H9 (cell line): ENCODE measurements around the gene CHD6. TPM values are rescaled to one million over a fixed set of nuclear protein-coding genes. Genes with fewer than 3 reads are reported as not detected.

ENCODE experiments used
- DNase-seq: peaks from one replicate; pipeline ENCODE4 v3.0.0-alpha.2; 2017
- H2AFZ ChIP-seq: one replicate; pipeline ENCODE4 v1.6.1; 2013; ENCODE audit warnings: mild to moderate bottlenecking, low read length, control low read depth, moderate library complexity
- H2AK5ac ChIP-seq: 2 replicates; pipeline ENCODE4 v1.6.1; 2013; ENCODE audit warnings: low read length, control low read depth, mixed read lengths; ENCODE audit not compliant: insufficient read length
- H2BK120ac ChIP-seq: one replicate; pipeline ENCODE4 v1.6.1; 2013; ENCODE audit warnings: low read depth, mild to moderate bottlenecking, low read length, control low read depth, inconsistent platforms; ENCODE audit not compliant: poor library complexity, severe bottlenecking
- H2BK12ac ChIP-seq: 2 replicates; pipeline ENCODE4 v1.6.1; 2013; ENCODE audit warnings: low read length, control low read depth, mixed read lengths, low read depth; ENCODE audit not compliant: insufficient read length
- H2BK15ac ChIP-seq: 2 replicates; pipeline ENCODE4 v1.6.1; 2013; ENCODE audit warnings: low read depth, low read length, control low read depth
- H2BK20ac ChIP-seq: one replicate; pipeline ENCODE4 v1.6.1; 2013; ENCODE audit warnings: low read depth, mild to moderate bottlenecking, low read length, control low read depth, inconsistent platforms; ENCODE audit not compliant: poor library complexity, severe bottlenecking
- H2BK5ac ChIP-seq: 2 replicates; pipeline ENCODE4 v1.6.1; 2013; ENCODE audit warnings: low read length, control low read depth, mixed read lengths; ENCODE audit not compliant: insufficient read length
- H3K14ac ChIP-seq: 2 replicates; pipeline ENCODE4 v1.6.1; 2013; ENCODE audit warnings: low read length, control low read depth; ENCODE audit not compliant: insufficient read depth
- H3K18ac ChIP-seq: 2 replicates; pipeline ENCODE4 v1.6.1; 2013; ENCODE audit warnings: low read depth, mild to moderate bottlenecking, mixed read lengths, low read length, control low read depth; ENCODE audit not compliant: insufficient read length
- H3K23ac ChIP-seq: 2 replicates; pipeline ENCODE4 v1.6.1; 2013; ENCODE audit warnings: low read length, control low read depth, mixed read lengths, low read depth; ENCODE audit not compliant: insufficient read length
- H3K23me2 ChIP-seq: 2 replicates; pipeline ENCODE4 v1.6.1; 2013; ENCODE audit warnings: low read depth, mild to moderate bottlenecking, mixed read lengths, low read length, control low read depth; ENCODE audit not compliant: insufficient read length, poor library complexity, severe bottlenecking
- H3K27ac ChIP-seq: 2 replicates; pipeline ENCODE4 v1.5.1; 2013; ENCODE audit warnings: low read length, control low read depth, mixed read lengths, low read depth; ENCODE audit not compliant: insufficient read length
- H3K27me3 ChIP-seq: 2 replicates; pipeline ENCODE4 v1.6.1; 2013; ENCODE audit warnings: low read length, control low read depth, inconsistent platforms; ENCODE audit not compliant: insufficient read depth
- H3K4ac ChIP-seq: 2 replicates; pipeline ENCODE4 v1.6.1; 2013; ENCODE audit warnings: low read depth, mild to moderate bottlenecking, control low read depth, inconsistent platforms, low read length, moderate library complexity
- H3K4me1 ChIP-seq: 2 replicates; pipeline ENCODE4 v1.6.1; 2013; ENCODE audit warnings: low read length, control low read depth, inconsistent platforms; ENCODE audit not compliant: insufficient read depth
- H3K4me2 ChIP-seq: 2 replicates; pipeline ENCODE4 v1.6.1; 2013; ENCODE audit warnings: low read length, control low read depth, mixed read lengths; ENCODE audit not compliant: insufficient read length, insufficient read depth
- H3K56ac ChIP-seq: 2 replicates; pipeline ENCODE4 v1.6.1; 2013; ENCODE audit warnings: low read depth, mild to moderate bottlenecking, mixed read lengths, low read length, control low read depth; ENCODE audit not compliant: insufficient read length
- H3K79me1 ChIP-seq: 2 replicates; pipeline ENCODE4 v1.6.1; 2013; ENCODE audit warnings: low read depth, mild to moderate bottlenecking, moderate library complexity, low read length, control low read depth, inconsistent platforms; ENCODE audit not compliant: insufficient read depth, poor library complexity, severe bottlenecking
- H3K79me2 ChIP-seq: 2 replicates; pipeline ENCODE4 v1.6.1; 2013; ENCODE audit warnings: low read length, control low read depth, inconsistent platforms; ENCODE audit not compliant: insufficient read depth
- H3K9ac ChIP-seq: 2 replicates; pipeline ENCODE4 v1.6.1; 2013; ENCODE audit warnings: low read length, control low read depth, mixed read lengths; ENCODE audit not compliant: insufficient read length; ENCODE audit errors: extremely low read depth
- H3K9me3 ChIP-seq: one replicate; pipeline ENCODE4 v1.6.1; 2013; ENCODE audit warnings: low read depth, low read length, inconsistent platforms; ENCODE audit not compliant: control insufficient read depth
- H3T11ph ChIP-seq: one replicate; pipeline ENCODE4 v1.6.1; 2013; ENCODE audit warnings: mild to moderate bottlenecking, low read length, control low read depth, inconsistent platforms
- H4K20me1 ChIP-seq: one replicate; pipeline ENCODE4 v1.6.1; 2013; ENCODE audit not compliant: control insufficient read depth, insufficient read length, insufficient read depth
- H4K5ac ChIP-seq: 2 replicates; pipeline ENCODE4 v1.6.1; 2013; ENCODE audit warnings: low read depth, mild to moderate bottlenecking, mixed read lengths, low read length, control low read depth; ENCODE audit not compliant: insufficient read length
- H4K8ac ChIP-seq: replicated peaks from 2 replicates; pipeline ENCODE4 v1.6.1; 2013; ENCODE audit warnings: low read length, control low read depth, mixed read lengths, low read depth; ENCODE audit not compliant: insufficient read length
- H4K91ac ChIP-seq: 2 replicates; pipeline ENCODE4 v1.6.1; 2013; ENCODE audit warnings: low read depth, mild to moderate bottlenecking, moderate library complexity, mixed read lengths, low read length, control low read depth; ENCODE audit not compliant: insufficient read length
- H3K27ac Mint-ChIP-seq, 3 experiments: 2 replicates in 2 of 3; 3 replicates in 1 of 3; pipeline ENCODE4 v1.8.0; 2020 to 2021; ENCODE audit warnings: mixed read lengths in 3 of 3, mild to moderate bottlenecking in 1 of 3, moderate library complexity in 1 of 3
- H3K27me3 Mint-ChIP-seq: 2 replicates; pipeline ENCODE4 v1.8.0; 2021; ENCODE audit warnings: low read depth, mild to moderate bottlenecking, moderate library complexity, mixed read lengths
- H3K36me3 Mint-ChIP-seq, 3 experiments: 2 replicates in 2 of 3; 3 replicates in 1 of 3; pipeline ENCODE4 v1.8.0; 2020 to 2021; ENCODE audit warnings: low read depth in 3 of 3, mixed read lengths in 3 of 3; ENCODE audit not compliant: insufficient read depth in 1 of 3
- H3K4me1 Mint-ChIP-seq, 2 experiments: 2 replicates each; pipeline ENCODE4 v1.8.0; 2020; ENCODE audit warnings: mixed read lengths in 2 of 2
- H3K4me3 Mint-ChIP-seq, 2 experiments: 2 replicates in 1 of 2; 3 replicates in 1 of 2; pipeline ENCODE4 v1.8.0; 2020 to 2021; ENCODE audit warnings: mild to moderate bottlenecking in 2 of 2, mixed read lengths in 2 of 2, moderate library complexity in 1 of 2
- H3K9me3 Mint-ChIP-seq, 2 experiments: 2 replicates in 1 of 2; 3 replicates in 1 of 2; pipeline ENCODE4 v1.8.0; 2020; ENCODE audit warnings: mild to moderate bottlenecking in 2 of 2, mixed read lengths in 2 of 2, moderate library complexity in 1 of 2
- CTCF ChIP-seq: fragments of 200-600 bp; sonication (generic); conservative IDR thresholded peaks from 3 replicates; pipeline ENCODE4 v1.8.0; 2021; ENCODE audit warnings: antibody characterized with exemption, mild to moderate bottlenecking
- WGBS: extraction: QIAGEN DNeasy Blood & Tissue Kit; methylation state at CpG from one replicate; pipeline ENCODE4 v1.1.7; 2013; ENCODE audit warnings: missing lambda C conversion rate, low lambda C conversion rate, mixed read lengths; ENCODE audit not compliant: insufficient read length; ENCODE audit errors: extremely low coverage; 5-methylcytosine and 5-hydroxymethylcytosine counted together
- total RNA-seq: library from RNA; stranded (reverse); gene quantifications from 2 replicates; pipeline ENCODE4 v1.2.1, GENCODE V29; 2021

The CHD6 gene
- total RNA-seq, 1 experiment from 2014 or later, result 51.5 TPM

- Histone ChIP-seq H4K91ac (no peak overlapping the region), H3K14ac (no peak overlapping the region), H4K20me1 (no peaks in the 10 kb centered on the region), H3K4me1 (no peaks in the 10 kb centered on the region), H3K79me1 (no peaks in the 10 kb centered on the region), H2BK12ac (no peak overlapping the region), H3K18ac (no peak overlapping the region), H3K4ac (no peak overlapping the region), H2AK5ac (no peak overlapping the region), H2BK20ac (no peak overlapping the region), H3K79me2 (no peaks in the 10 kb centered on the region), H4K5ac (no peak overlapping the region), H2BK120ac (no peak overlapping the region), H3K9ac (no peak overlapping the region), H3T11ph (no peak overlapping the region), H3K27ac (no peak overlapping the region), H2AFZ (no peak overlapping the region), H3K23ac (no peak overlapping the region), H3K4me2 (no peak overlapping the region), H3K56ac (no peak overlapping the region), H3K9me3 (no peaks in the 10 kb centered on the region), H4K8ac (no peak overlapping the region), H3K23me2 (no peaks in the 10 kb centered on the region), H3K27me3 (no peaks in the 10 kb centered on the region), H2BK5ac (no peak overlapping the region), H2BK15ac (no peak overlapping the region)
- Mint-ChIP-seq H3K4me1 (no peaks in the 10 kb centered on the region), H3K36me3 (peaks cover 26 to 74% (median 65%) of the 10 kb centered on the region in 3 experiments; a peak in 6 of 7 replicates), H3K27ac (no peak overlapping the region), H3K9me3 (no peaks in the 10 kb centered on the region), H3K27me3 (no peaks in the 10 kb centered on the region), H3K4me3 (no peak overlapping the region)
- TF ChIP-seq CTCF, result no peak
- no peak for DNase-seq
- 100% methylated on average over 2 of the region's 10 CpGs for WGBS
Observed at GRCh38 chr20:41425180-41425884, 192.8 kb downstream of the CHD6 start.
